ENCODE results near the gene PKN1.

GRCh38 chr19:14413693-14414181, 19.4 kb upstream of the PKN1 start:
- TF ChIP-seq EZH2 (IDR thresholded peaks at IDR 0.05) (no peak), POLR2AphosphoS5 (IDR thresholded peaks at IDR 0.05; ENCODE audit: borderline replicate concordance, low read depth, low read length) (peak; percentile 6; the same call in 1 of the 2 replicates)

Data from SK-N-MC (cell line).